Cardiac septum (tissue), 1 donor: ENCODE measurements around the gene ATRAID. TPM values are rescaled to one million over a fixed set of nuclear protein-coding genes. Genes with fewer than 3 reads are reported as not detected.
A peak's percentile ranks its signal among the peaks of the same experiment; 100 is the strongest.

Source experiments
- DNase-seq: peaks from one replicate; pipeline ENCODE4 v3.0.0-alpha.2; 2020; ENCODE audit warnings: low spot score
- intact Hi-C: fragments of 100-400 bp; cut with DNase I; formaldehyde crosslinking; loops from one replicate; pipeline ENCODE4 v1.14.0; 2022
- total RNA-seq: library from RNA; stranded (reverse); fragmentation: NEBNext Ultra II Directional; extraction: Animal tissue kit (Norgen Biotek cat#: 25700); gene quantifications from one replicate; pipeline ENCODE4 v1.2.1, GENCODE V29; 2021
- donor health status: DM: no; HTN: no; CAD: no.

The ATRAID gene
- total RNA-seq, 1 donor from 2014 or later: 131 TPM

GRCh38 chr2:27243391-27244130, 31.7 kb downstream of the ATRAID start:
- no peak for DNase-seq
- intact Hi-C loops: no loop called here

DNA sequence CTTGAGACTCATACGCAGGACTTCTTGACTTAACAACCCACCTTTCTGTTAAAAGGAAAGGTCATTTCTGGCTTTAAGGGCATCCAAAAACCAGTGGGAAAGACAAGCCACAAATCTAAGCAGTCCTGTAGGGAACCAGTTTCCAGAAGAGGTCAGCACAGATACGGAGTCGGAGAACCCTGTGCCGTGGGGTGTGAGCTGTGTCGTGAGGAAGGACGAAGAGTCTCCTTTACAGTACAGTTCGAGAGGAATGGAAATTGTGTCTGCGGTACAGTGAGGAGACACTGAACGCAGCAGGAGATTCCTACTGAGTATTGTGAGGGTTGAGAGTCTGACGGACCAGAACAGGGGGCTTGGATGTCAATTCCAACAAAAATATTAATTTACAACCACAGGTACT, 33.3 kb downstream of the ATRAID start:
- DNase-seq: no peak
- intact Hi-C loops: no loop called here

DNA sequence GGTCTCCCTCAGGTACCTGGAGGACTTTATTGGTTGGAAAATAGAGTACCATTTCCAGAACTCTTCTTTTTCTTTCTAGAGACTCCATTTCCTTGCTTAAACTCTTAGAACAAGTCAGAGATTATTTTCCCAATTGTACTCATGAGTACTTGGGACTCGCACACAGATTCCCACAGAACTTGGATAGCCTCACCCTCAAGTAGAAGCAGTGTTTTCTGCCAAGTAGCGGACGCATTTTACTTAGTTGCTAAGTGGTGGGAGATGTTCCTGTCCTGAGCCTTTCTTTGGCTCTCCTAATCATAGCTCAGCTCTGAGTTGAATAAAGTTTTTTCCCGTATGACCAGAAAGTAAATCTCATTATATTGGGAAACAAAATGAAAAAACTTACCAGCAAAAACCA, 33.8 kb downstream of the ATRAID start:
- intact Hi-C loops: no loop called here

GRCh38 chr2:27247893-27248292, 36.1 kb downstream of the ATRAID start:
- intact Hi-C loops: no loop called here
- DNase-seq: no peak

More for the DNA sequence above, 33.8 kb downstream of the ATRAID start:
- no peak for DNase-seq

DNA sequence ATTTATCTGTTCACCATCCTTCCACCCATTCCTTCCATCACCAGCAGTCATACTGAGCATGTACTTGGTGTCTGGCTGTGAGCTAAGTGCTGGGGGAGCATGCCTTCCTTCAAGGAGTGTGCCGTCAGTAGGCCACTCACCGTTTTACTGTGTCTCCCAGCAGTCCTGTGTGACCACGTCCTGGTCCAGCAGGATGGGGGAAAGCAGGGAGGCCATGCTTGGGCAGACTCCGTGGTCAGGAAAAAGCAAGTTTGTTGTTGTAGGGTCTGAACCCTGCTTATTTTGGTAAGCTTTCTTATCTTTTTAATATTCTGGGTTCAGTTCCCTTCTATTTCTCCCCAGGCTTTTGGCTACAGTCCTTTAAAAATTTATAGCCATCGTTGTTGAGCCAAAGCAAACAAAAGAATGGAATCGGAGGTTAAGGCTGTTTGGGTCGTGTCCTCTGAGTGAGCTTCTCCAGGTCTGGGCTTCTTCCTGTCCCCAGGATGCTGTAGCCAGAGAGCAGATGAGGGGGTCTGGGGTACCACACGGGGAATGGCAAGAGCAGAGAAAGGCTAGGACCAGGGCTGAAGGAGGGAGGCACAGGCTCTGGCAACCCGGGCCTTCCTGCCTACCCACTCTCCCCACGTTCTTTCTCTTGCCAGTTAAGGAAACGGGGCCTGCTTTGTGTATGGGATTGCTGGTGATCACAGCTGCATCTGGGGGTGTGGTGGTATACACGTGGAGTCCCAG, 37.5 kb downstream of the ATRAID start:
- no peak for DNase-seq
- intact Hi-C loops: no loop called here

DNA sequence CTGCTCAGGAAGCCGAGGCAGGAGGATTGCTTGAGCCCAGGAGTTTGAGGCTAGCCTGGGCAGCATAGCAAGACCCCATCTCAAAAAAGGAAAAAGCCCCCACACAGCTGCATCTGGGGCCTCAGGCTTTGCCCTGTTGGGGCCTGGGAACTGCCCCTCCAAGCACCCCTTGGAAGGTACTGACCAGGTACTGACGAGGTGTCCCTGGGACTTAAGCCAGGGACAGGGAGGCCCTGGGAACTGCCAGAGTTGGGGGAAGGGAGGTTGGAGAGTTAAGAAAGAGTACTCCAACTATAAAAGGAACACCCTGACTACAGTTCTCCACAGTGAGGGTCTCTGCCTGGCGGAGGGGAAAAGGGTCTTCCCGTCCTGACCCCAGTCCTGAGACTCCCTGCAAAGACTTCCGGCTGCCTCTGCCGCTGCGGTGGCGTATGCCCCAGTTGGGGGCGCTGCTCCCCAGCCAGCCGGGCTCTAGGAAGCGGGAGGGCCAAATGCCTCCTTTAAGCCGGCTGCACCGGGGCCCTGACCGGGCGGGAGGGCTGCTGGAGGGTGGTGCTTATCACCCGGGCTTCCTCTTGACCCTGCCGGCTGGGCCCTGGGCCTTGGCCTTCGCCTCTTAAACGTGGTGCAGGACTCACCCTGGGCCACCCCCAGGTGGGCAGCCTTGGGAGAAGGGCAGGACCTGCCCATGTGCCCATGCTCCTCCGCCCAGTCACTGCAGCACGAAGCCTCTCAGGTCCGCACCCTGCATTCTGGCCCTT, 38.2 kb downstream of the ATRAID start:
- DNase-seq: no peak
- intact Hi-C loops: loop anchor here (2.0 to 5.0 kb wide), 2 partner anchors 31 to 52 kb away; no protein-coding TSS in a partner anchor

DNA sequence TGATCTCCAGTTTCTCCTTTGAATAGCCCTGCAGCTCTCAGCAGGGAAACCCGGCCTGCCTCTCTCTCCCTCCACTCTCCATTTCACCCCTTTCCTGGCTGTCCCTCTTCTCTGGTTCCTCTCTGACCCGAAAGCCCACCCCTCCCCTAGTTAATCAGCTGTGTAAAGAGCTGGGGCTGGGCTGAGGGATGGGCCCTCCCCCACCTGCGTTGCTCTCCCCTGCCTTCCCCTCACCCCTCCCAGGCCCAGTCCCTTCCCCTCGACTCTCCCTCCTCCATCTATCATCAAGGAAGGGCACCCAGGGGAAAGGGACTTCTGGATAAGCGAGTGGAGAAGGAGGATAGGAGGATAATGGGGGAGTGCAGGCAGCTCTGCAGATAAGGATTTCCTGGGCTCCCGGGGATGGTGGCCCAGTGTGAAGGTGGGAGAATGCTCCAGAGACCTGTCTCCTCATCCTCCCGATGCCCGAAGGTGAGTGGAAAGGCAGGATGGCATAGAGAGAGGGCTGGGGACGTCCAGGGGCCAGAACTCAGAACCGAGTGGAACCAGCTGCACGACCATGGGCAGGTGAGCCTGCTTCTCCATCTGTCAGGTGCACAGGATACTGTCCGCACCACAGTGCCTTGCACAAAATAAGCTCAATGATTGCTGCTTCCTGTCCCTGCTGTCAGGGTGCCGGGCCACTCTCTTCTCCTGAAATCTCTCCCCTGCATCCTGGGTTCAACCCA, 39.0 kb downstream of the ATRAID start:
- intact Hi-C loops: loop anchor here (2.0 to 5.0 kb wide), 2 partner anchors 30 to 51 kb away; no protein-coding TSS in a partner anchor
- no peak for DNase-seq

DNA sequence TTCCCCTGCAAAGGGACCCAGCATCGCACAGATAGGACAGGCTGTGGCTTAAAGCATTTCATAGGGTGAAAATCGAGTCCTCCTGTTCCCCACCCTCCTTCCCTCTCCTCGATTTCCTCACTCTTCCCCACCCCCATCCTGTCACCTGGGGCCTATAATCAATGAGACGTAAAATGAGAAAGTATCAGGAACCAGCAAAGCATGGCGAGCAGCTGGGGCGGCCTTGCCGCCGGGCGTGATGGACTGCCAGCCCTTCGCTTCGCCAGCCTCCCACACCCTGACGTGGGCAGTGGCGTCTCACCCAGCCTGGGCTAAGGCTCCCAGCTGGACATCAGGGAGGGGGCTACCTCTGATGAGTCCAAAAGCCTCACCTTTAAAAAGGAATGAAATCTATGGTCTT, 39.9 kb downstream of the ATRAID start:
- no peak for DNase-seq
- intact Hi-C loops: loop anchor here (2.0 to 5.0 kb wide), 2 partner anchors 29 to 51 kb away; no protein-coding TSS in a partner anchor

- intact Hi-C loops: no loop called here
Measured at GRCh38 chr2:27255187-27255586, 43.3 kb downstream of the ATRAID start.

DNA sequence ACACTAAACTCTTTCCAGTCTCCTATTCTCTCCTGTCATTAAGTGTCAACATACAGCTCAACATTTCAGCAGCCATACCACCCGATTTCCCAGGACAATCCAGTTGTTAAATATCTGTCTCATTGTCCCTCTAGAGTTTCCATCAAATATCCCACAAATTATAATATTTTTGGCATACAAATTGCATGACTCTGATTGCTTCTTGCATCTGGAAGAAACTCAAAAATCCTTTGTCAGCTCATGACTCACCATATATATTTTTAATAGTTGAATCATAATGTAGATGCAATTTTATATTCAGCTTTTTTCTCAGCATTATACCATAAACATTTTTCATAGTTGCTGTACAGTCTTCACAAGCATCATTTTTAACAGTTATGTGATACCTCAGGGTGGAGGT, 43.8 kb downstream of the ATRAID start:
- no peak for DNase-seq
- intact Hi-C loops: no loop called here

More at GRCh38 chr2:27255187-27255586, 43.3 kb downstream of the ATRAID start:
- no peak for DNase-seq

- intact Hi-C loops: no loop called here
- no peak for DNase-seq
Measured at GRCh38 chr2:27256855-27257454, 45.1 kb downstream of the ATRAID start.

- no peak for DNase-seq
- intact Hi-C loops: no loop called here
Measured at GRCh38 chr2:27258051-27258450, 46.2 kb downstream of the ATRAID start.

GRCh38 chr2:27261241-27261925, 49.5 kb downstream of the ATRAID start:
- intact Hi-C loops: no loop called here
- DNase-seq: no peak

DNA sequence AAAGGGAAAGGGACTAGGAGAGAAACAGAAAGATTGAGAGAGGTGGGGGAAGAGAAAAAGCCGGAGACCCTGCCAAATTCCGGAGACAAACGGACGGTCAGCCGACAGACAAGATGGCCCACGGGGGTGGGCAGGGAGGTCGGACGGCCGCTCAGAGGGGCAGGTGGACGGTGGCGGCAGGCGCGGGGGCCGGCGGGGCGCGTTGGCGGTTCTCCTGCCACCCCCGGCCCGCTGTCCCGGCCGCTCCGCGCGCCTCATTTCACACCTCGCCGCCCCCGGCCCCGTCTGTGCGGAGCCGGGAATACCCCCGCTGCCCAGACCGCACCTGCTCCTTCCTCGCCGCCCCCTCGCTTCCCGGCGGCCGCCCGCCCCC, 50.1 kb downstream of the ATRAID start:
- intact Hi-C loops: no loop called here
- DNase-seq: no peak

GRCh38 chr2:27262379-27263286, 50.8 kb downstream of the ATRAID start, which contains the start of gene SLC30A3:
SLC30A3 (minus strand) TSS chr2:27263047; CDS start chr2:27262906, 141 bp downstream.
- no peak for DNase-seq
- intact Hi-C loops: no loop called here

DNA sequence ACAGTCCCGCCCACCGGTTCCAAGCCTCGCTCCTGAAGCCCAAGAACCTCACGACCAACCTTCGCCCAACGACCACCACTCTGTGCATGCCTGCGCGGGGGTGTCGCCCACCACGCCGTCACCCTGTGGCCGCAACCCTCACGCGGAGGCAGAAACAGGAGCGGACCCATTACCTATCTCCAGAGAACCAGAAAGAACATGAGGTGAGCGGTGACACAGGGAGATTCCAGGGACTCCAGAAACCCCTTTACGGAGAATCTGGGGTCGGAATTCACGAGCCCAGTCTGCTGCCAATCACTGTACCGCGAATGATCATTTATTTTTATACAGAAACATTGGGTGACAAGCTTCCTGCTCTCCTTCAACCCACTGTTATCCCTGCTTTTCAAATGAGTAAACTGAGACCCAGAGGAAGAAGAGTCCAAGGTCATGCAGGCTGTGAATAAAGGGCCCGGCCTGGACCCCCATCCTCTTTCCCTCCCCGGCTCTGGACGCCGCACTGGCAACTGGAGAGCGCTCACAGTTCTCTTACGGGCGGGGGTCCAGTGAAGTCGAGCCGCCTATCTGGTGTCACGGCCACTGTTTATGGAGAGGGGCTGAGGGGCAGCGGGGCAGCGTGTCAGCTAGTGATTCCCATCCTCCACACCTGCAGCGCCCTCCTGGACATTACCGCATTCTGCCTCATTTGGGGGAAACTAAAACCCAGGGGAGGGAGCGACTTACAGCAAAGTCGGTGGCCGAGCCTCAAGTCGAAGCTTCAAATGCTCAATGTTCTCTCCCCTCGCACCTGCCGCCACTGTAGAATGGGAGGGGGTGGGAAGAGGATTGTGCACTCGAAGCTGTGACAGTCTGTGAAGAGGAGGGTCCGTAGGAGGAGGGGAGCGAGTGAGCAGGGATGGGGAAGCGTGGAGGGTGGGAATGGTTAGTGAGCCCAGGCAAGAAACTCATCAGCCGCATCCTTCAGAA, 51.7 kb downstream of the ATRAID start:
- DNase-seq: peak; percentile 53
- intact Hi-C loops: no loop called here
